K562 (cell line): ENCODE data around the gene NADSYN1. TPM values are rescaled to one million over a fixed set of nuclear protein-coding genes. Genes with fewer than 3 reads are reported as not detected.

Source experiments
- ATAC-seq: fragments of 200-7000 bp; cut with Tn5 transposase; 3 replicates; pipeline ENCODE4 v1.9.1; 2020; ENCODE audit warnings: moderate library complexity
- BruUV-seq: library from RNA; stranded (reverse); fragments of 400-500 nt; replicated peaks from 2 replicates; lab custom pipeline; 2021; lab: Mats Ljungman, UMichigan
- CTCF ChIA-PET: fragments of 300-600 bp; formaldehyde crosslinking; extraction: SDS; loops from one replicate; lab custom pipeline; 2021; ENCODE audit warnings: low intra/inter-chr PET ratio; lab: Yijun Ruan, JAX
- POLR2A ChIA-PET: fragments of 300-600, 350-650 bp; sonication (Branson Sonifier 250); formaldehyde crosslinking; extraction: SDS; loops from one replicate; lab custom pipeline; 2021; ENCODE audit warnings: antibody characterized with exemption, inconsistent platforms; lab: Yijun Ruan, JAX
- DNase-seq, 4 experiments: peaks; one replicate each; pipeline versions ENCODE4 v3.0.0 to v3.0.0-alpha.2; 2011 to 2018; ENCODE audit warnings: low spot score in 3 of 4, mixed read lengths in 3 of 4; ENCODE audit errors: extremely low read depth in 1 of 4
- FAIRE-seq: peaks from 2 replicates; lab custom pipeline; 2011; peaks lifted over from hg19 to GRCh38; lab: Jason Lieb, UNC
- H2AFZ ChIP-seq: 2 replicates; pipeline ENCODE4 v1.6.0; 2011; ENCODE audit warnings: low read depth, low read length, control low read depth, inconsistent platforms
- H3K27ac ChIP-seq: fragments of 200-600 bp; 3 replicates; pipeline ENCODE4 v1.8.0; 2011; ENCODE audit warnings: low read depth, mild to moderate bottlenecking, control low read depth, inconsistent platforms, low read length, moderate library complexity, mixed read lengths; ENCODE audit errors: extremely low read depth
- H3K27me3 ChIP-seq, 2 experiments: fragments of 300-600 bp in 1 of 2; 2 replicates in 1 of 2; 3 replicates in 1 of 2; pipeline versions ENCODE4 v1.6.0 to v1.8.0; 2011; ENCODE audit warnings: inconsistent platforms in 2 of 2, low read length in 2 of 2, mild to moderate bottlenecking in 1 of 2, mixed read lengths in 1 of 2, moderate library complexity in 1 of 2; ENCODE audit not compliant: control insufficient read depth in 2 of 2, insufficient read depth in 2 of 2
- H3K36me3 ChIP-seq: fragments of 300-600 bp; 3 replicates; pipeline ENCODE4 v1.8.0; 2011; ENCODE audit warnings: mild to moderate bottlenecking, low read length, inconsistent platforms; ENCODE audit not compliant: control insufficient read depth, insufficient read depth
- H3K4me1 ChIP-seq, 2 experiments: fragments of 200-600 bp in 1 of 2; replicated peaks in 1 of 2; 2 replicates in 1 of 2; 3 replicates in 1 of 2; pipeline versions ENCODE4 v1.5.1 to v1.8.0; 2011; ENCODE audit warnings: inconsistent platforms in 2 of 2, low read length in 2 of 2, mild to moderate bottlenecking in 1 of 2, mixed read lengths in 1 of 2, moderate library complexity in 1 of 2; ENCODE audit not compliant: control insufficient read depth in 2 of 2, insufficient read depth in 2 of 2
- H3K4me2 ChIP-seq: 2 replicates; pipeline ENCODE4 v1.6.1; 2011; ENCODE audit warnings: low read length, control low read depth, inconsistent platforms, mixed read lengths; ENCODE audit not compliant: insufficient read depth
- H3K4me3 ChIP-seq: fragments of 200-600 bp; sonication (generic), shearing (Covaris generic); 2 replicates; pipeline ENCODE4 v1.5.1; 2016; ENCODE audit warnings: control low read depth, inconsistent platforms
- H3K79me2 ChIP-seq: fragments of 200-600 bp; 3 replicates; pipeline ENCODE4 v1.8.0; 2011; ENCODE audit warnings: low read length, inconsistent platforms; ENCODE audit not compliant: control insufficient read depth, insufficient read depth
- H3K9ac ChIP-seq, 2 experiments: 2 replicates each; pipeline versions ENCODE4 v1.6.0 to v1.6.1; 2011; ENCODE audit warnings: low read depth in 2 of 2, low read length in 2 of 2, control low read depth in 1 of 2, inconsistent platforms in 1 of 2, mild to moderate bottlenecking in 1 of 2, mixed read lengths in 1 of 2; ENCODE audit not compliant: insufficient read depth in 1 of 2
- H3K9me1 ChIP-seq: one replicate; pipeline ENCODE4 v1.6.0; 2011; ENCODE audit warnings: inconsistent platforms, mild to moderate bottlenecking, low read length, moderate library complexity; ENCODE audit not compliant: control insufficient read depth, insufficient read depth
- H3K9me3 ChIP-seq: replicated peaks from 2 replicates; pipeline ENCODE4 v1.5.1; 2011; ENCODE audit warnings: low read depth, low read length, inconsistent platforms; ENCODE audit not compliant: control insufficient read depth, insufficient read depth
- H4K20me1 ChIP-seq: replicated peaks from 2 replicates; pipeline ENCODE4 v1.6.1; 2011; ENCODE audit warnings: low read length, inconsistent platforms, mixed read lengths; ENCODE audit not compliant: control insufficient read depth, insufficient read depth
- CLOCK ChIP-seq: fragments of 250-450 bp; sonication (Bioruptor Pico); IDR thresholded peaks from 2 replicates; pipeline ENCODE4 v1.4.0; 2020; ENCODE audit warnings: mild to moderate bottlenecking, moderate library complexity, borderline replicate concordance
- CREB3L1 ChIP-seq: fragments of 450-650 bp; IDR thresholded peaks from 2 replicates; pipeline ENCODE4 v1.6.1; 2014; ENCODE audit warnings: low read depth, mild to moderate bottlenecking, moderate library complexity, borderline replicate concordance
- KHSRP ChIP-seq: fragments of 450-650 bp; IDR thresholded peaks from 2 replicates; pipeline ENCODE4 v1.6.1; 2017
- MBD2 ChIP-seq: sonication (generic); IDR thresholded peaks from 2 replicates; pipeline ENCODE4 v1.6.1; 2016; ENCODE audit warnings: low read depth, borderline replicate concordance
- PCBP1 ChIP-seq: fragments of 200-400 bp; formaldehyde crosslinking; IDR thresholded peaks from 2 replicates; pipeline ENCODE4 v1.6.1; 2018; ENCODE audit warnings: mild to moderate bottlenecking, low read depth, low read length; ENCODE audit not compliant: poor library complexity, severe bottlenecking
- PHF8 ChIP-seq: fragments of 200-600 bp; sonication (generic); IDR thresholded peaks from 2 replicates; pipeline ENCODE4 v1.6.1; 2012; ENCODE audit warnings: mixed run types, mild to moderate bottlenecking, inconsistent platforms, low read length, moderate library complexity, borderline replicate concordance
- SAFB ChIP-seq: fragments of 200-400 bp; formaldehyde crosslinking; IDR thresholded peaks from 2 replicates; pipeline ENCODE4 v1.6.1; 2017; ENCODE audit warnings: low read depth, low read length, borderline replicate concordance
- THRA ChIP-seq: fragments of 450-650 bp; IDR thresholded peaks from 2 replicates; pipeline ENCODE4 v1.6.1; 2017; ENCODE audit warnings: mild to moderate bottlenecking, moderate library complexity
- WGBS: fragments of 100-300 bp; shearing (Covaris generic); methylation state at CpG from one replicate; pipeline ENCODE4 v1.1.6; 2016; ENCODE audit warnings: low coverage, mixed read lengths; ENCODE audit not compliant: insufficient coverage; ENCODE audit errors: missing lambda C conversion rate; 5-methylcytosine and 5-hydroxymethylcytosine counted together
- in situ Hi-C: fragments of 300-500 bp; cut with MboI; formaldehyde crosslinking; loops from 4 replicates; pipeline ENCODE4 v1.15.0; 2018; ENCODE audit warnings: inconsistent platforms, mixed read lengths
- intact Hi-C: fragments of 100-400 bp; cut with micrococcal nuclease; formaldehyde crosslinking; loops from 2 replicates; pipeline ENCODE4 v1.14.2; 2022
- polyA plus RNA-seq, 8 experiments: library from polyadenylated mRNA; depleted of rRNA in 4 of 8; stranded (reverse) in 5 of 8; unstranded in 3 of 8; fragments of >200 nt; fragmentation: Nextera tagmentation in 2 of 8; fragmentation: Illumina TruSeq in 1 of 8; extraction: Ambion mirVana in 2 of 8; extraction: Trizol in 1 of 8; gene quantifications; 2 replicates each; pipeline versions ENCODE4 v1.2.1 to v1.2.3, GENCODE V29; 2011 to 2014; ENCODE audit warnings: inconsistent platforms in 1 of 8, missing spikeins in 1 of 8
- total RNA-seq, 7 experiments: library from RNA; depleted of rRNA in 6 of 7; stranded (reverse); fragments of >200 nt in 6 of 7; fragmentation: Illumina TruSeq in 2 of 7; extraction: Trizol in 2 of 7; gene quantifications; 2 replicates each; pipeline versions ENCODE4 v1.2.1 to v1.2.3, GENCODE V29; 2011 to 2021; ENCODE audit warnings: low replicate concordance in 1 of 7

NADSYN1 gene
- total and polyA plus RNA-seq, 9 of the 15 experiments (the other 6 are each of a cell fraction or from before 2014, with no cell fraction given) = 12.7 to 57.3 (median 42.1) TPM

- Histone ChIP-seq H2AFZ (no peak overlapping the region), H3K4me3 (no peak overlapping the region), H3K36me3 (peaks cover 72% of the 10 kb centered on the region; the same call in 2 of the 3 replicates), H3K9ac (no peak overlapping the region), H3K9me1 (no peaks in the 10 kb centered on the region), H3K4me1 (peaks cover 0 to 15% of the 10 kb centered on the region in 2 experiments; a peak in 3 of 5 replicates), H3K4me2 (no peak overlapping the region), H3K9me3 (no peaks in the 10 kb centered on the region), H4K20me1 (no peaks in the 10 kb centered on the region), H3K79me2 (no peaks in the 10 kb centered on the region), H3K27me3 (no peaks in the 10 kb centered on the region), H3K27ac (no peak overlapping the region)
- ChIA-PET CTCF (no interaction called here), POLR2A (no interaction called here)
- no peak for TF ChIP-seq MBD2
- no peak for TF ChIP-seq KHSRP
- TF ChIP-seq CLOCK (CRISPR knock-in tag) = no peak
- no peak for TF ChIP-seq CREB3L1
- TF ChIP-seq PHF8 = no peak
- no peak for TF ChIP-seq THRA
- no peak for TF ChIP-seq PCBP1
- TF ChIP-seq SAFB = no peak
- DNase-seq = no peak
- FAIRE-seq = no peak
- no TSS peak for BruUV-seq
- in situ Hi-C loops = no loop called here
- intact Hi-C loops = no loop called here
- WGBS = 94% methylated on average over 7 of the region's 18 CpGs
- ATAC-seq = no peak
These were observed 29.2 kb downstream of the NADSYN1 start for GRCh38 chr11:71482216-71482615.
